ENCODE data around the gene KCTD11. TPM values are rescaled to one million over a fixed set of nuclear protein-coding genes. Genes with fewer than 3 reads are reported as not detected.

Gene KCTD11
- total RNA-seq, 1 donor: 8.6 TPM

- DNase-seq (ENCODE audit: low read depth): no peak
- TF ChIP-seq CTCF (IDR thresholded peaks at IDR 0.05; ENCODE audit: insufficient read depth, low read depth, low read length): no peak
- H3K4me3 ChIP-seq (ENCODE audit: low read depth, low read length): no peak overlapping the region
These were observed 42.3 kb upstream of the KCTD11 start for GRCh38 chr17:7309628-7310027.

- no peak for TF ChIP-seq CTCF (IDR thresholded peaks at IDR 0.05; ENCODE audit: insufficient read depth, low read depth, low read length)
- no peak overlapping the region for H3K4me3 ChIP-seq (ENCODE audit: low read depth, low read length)
- no peak for DNase-seq (ENCODE audit: low read depth)
These were observed 40.8 kb upstream of the KCTD11 start for GRCh38 chr17:7311110-7311705.

GRCh38 chr17:7312432-7313087 is 39.4 kb upstream of the KCTD11 start:
- no peak for TF ChIP-seq CTCF (IDR thresholded peaks at IDR 0.05; ENCODE audit: insufficient read depth, low read depth, low read length)
- no peak for DNase-seq (ENCODE audit: low read depth)
- no peak overlapping the region for H3K4me3 ChIP-seq (ENCODE audit: low read depth, low read length)

GRCh38 chr17:7313088-7313889 is 38.7 kb upstream of the KCTD11 start:
- no peak overlapping the region for H3K4me3 ChIP-seq (ENCODE audit: low read depth, low read length)
- no peak for DNase-seq (ENCODE audit: low read depth)
- no peak for TF ChIP-seq CTCF (IDR thresholded peaks at IDR 0.05; ENCODE audit: insufficient read depth, low read depth, low read length)

- no peak for DNase-seq (ENCODE audit: low read depth)
- H3K4me3 ChIP-seq (ENCODE audit: low read depth, low read length): peak overlapping the region; percentile 83
- TF ChIP-seq CTCF (IDR thresholded peaks at IDR 0.05; ENCODE audit: insufficient read depth, low read depth, low read length): no peak
These were observed 37.9 kb upstream of the KCTD11 start for GRCh38 chr17:7313890-7314718.
